HL-60 (cell line): ENCODE measurements around the gene EDIL3.
A peak's percentile ranks its signal among the peaks of the same experiment; 100 is the strongest.

ENCODE experiments used
- DNase-seq, 2 experiments: peaks; one replicate each; pipeline ENCODE4 v3.0.0-alpha.2; 2010 to 2020; ENCODE audit warnings: low read depth in 1 of 2, low spot score in 1 of 2
- H3K27ac ChIP-seq: fragments of 250-450 bp; sonication (Bioruptor Pico); replicated peaks from 2 replicates; pipeline ENCODE4 v1.5.1; 2020; ENCODE audit warnings: mild to moderate bottlenecking, moderate library complexity
- H3K27me3 ChIP-seq: fragments of 250-450 bp; sonication (Bioruptor Pico); 2 replicates; pipeline ENCODE4 v1.5.1; 2021; ENCODE audit warnings: mild to moderate bottlenecking, moderate library complexity; ENCODE audit not compliant: insufficient read depth, poor library complexity, severe bottlenecking
- H3K4me3 ChIP-seq: replicated peaks from 2 replicates; pipeline ENCODE4 v1.5.1; 2011; ENCODE audit warnings: mild to moderate bottlenecking, control low read depth, low read length; ENCODE audit not compliant: insufficient read depth
- GABPA ChIP-seq: IDR thresholded peaks from 2 replicates; pipeline ENCODE4 v1.6.1; 2012; ENCODE audit warnings: low read depth
- POLR2AphosphoS5 ChIP-seq: IDR thresholded peaks from 2 replicates; pipeline ENCODE4 v1.6.1; 2012; ENCODE audit warnings: low read depth
- SPI1 ChIP-seq: IDR thresholded peaks from 2 replicates; pipeline ENCODE4 v1.6.1; 2012; ENCODE audit warnings: low read depth, mild to moderate bottlenecking, borderline replicate concordance
- long read RNA-seq: library from polyadenylated mRNA; unstranded; transcript quantifications from one replicate; pipeline ENCODE4 v2.0.0, GENCODE V29; 2020
- TF ChIP-seq, protein P1 (sequence below): IDR thresholded peaks from one replicate; pipeline ENCODE4 v1.5.1; 2011; ENCODE audit warnings: low read length, control low read depth, inconsistent platforms; ENCODE audit not compliant: insufficient read depth
- TF ChIP-seq, protein P2 (sequence below): IDR thresholded peaks from 2 replicates; pipeline ENCODE4 v1.6.1; 2012; ENCODE audit warnings: low read depth; ENCODE audit not compliant: insufficient replicate concordance

EDIL3 gene, protein sequence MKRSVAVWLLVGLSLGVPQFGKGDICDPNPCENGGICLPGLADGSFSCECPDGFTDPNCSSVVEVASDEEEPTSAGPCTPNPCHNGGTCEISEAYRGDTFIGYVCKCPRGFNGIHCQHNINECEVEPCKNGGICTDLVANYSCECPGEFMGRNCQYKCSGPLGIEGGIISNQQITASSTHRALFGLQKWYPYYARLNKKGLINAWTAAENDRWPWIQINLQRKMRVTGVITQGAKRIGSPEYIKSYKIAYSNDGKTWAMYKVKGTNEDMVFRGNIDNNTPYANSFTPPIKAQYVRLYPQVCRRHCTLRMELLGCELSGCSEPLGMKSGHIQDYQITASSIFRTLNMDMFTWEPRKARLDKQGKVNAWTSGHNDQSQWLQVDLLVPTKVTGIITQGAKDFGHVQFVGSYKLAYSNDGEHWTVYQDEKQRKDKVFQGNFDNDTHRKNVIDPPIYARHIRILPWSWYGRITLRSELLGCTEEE
- long read RNA-seq, partial matches to known transcripts = 0 of 1 reads
- long read RNA-seq, other reads (novel, unspliced or antisense) = 1 of 1 reads

DNA sequence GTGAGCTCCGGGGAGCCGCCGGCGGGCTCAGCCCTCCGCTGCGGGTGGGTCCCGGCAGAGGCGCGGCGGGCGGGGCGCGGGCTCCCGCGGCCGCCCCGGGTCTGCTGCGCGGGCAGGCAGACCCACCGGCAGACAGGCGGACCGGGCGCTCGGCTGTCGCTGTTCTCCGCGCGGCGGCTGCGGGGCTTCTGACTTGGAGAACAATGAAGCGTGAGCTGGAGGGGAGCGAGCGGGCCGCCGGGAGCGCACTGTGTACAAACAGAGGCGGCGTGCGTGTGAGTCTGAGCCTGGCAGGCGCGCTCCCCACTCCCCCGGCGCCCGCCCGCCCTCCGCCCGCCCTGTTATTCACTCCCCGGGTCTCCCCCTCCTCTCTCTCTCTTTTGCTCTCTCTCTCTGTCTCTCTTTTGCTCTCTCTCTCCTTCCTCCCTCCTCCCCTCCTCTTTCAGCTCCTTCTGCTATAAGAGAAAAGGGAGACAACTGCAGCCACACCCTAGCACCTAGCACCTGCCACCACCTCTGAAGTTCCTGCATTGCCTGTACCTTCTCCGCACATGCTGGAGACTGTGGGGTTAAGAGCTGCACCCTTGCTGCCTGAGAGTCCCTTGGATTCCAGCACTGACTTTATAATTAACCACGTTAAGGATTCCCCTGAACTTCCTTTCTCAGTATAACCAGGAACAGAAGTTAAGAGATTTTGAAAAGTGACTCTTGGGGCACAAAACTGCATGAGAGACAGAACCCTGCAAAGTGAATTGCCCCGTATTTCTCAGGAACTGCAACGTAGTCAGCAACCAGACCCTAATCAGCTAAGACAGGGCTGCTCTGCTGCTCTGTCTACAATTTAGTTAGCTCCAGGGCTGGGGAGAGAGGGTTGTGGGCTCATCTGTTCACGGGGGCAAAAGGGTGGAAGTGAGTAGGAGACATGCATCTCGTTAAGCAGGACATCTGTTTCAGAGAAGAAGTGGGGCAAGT, at the start of gene EDIL3:
Gene EDIL3, minus strand, starts transcription at position 277 of the 972 bp plus-strand sequence. CDS start 506 bp downstream, outside the sequence.
- peak in 1 of 2 experiments; percentile 4 for DNase-seq
- TF ChIP-seq POLR2AphosphoS5 (no peak), GABPA (no peak), SPI1 (no peak)
- TF ChIP-seq, protein P1, sequence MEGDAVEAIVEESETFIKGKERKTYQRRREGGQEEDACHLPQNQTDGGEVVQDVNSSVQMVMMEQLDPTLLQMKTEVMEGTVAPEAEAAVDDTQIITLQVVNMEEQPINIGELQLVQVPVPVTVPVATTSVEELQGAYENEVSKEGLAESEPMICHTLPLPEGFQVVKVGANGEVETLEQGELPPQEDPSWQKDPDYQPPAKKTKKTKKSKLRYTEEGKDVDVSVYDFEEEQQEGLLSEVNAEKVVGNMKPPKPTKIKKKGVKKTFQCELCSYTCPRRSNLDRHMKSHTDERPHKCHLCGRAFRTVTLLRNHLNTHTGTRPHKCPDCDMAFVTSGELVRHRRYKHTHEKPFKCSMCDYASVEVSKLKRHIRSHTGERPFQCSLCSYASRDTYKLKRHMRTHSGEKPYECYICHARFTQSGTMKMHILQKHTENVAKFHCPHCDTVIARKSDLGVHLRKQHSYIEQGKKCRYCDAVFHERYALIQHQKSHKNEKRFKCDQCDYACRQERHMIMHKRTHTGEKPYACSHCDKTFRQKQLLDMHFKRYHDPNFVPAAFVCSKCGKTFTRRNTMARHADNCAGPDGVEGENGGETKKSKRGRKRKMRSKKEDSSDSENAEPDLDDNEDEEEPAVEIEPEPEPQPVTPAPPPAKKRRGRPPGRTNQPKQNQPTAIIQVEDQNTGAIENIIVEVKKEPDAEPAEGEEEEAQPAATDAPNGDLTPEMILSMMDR = no peak
- TF ChIP-seq, protein P2, sequence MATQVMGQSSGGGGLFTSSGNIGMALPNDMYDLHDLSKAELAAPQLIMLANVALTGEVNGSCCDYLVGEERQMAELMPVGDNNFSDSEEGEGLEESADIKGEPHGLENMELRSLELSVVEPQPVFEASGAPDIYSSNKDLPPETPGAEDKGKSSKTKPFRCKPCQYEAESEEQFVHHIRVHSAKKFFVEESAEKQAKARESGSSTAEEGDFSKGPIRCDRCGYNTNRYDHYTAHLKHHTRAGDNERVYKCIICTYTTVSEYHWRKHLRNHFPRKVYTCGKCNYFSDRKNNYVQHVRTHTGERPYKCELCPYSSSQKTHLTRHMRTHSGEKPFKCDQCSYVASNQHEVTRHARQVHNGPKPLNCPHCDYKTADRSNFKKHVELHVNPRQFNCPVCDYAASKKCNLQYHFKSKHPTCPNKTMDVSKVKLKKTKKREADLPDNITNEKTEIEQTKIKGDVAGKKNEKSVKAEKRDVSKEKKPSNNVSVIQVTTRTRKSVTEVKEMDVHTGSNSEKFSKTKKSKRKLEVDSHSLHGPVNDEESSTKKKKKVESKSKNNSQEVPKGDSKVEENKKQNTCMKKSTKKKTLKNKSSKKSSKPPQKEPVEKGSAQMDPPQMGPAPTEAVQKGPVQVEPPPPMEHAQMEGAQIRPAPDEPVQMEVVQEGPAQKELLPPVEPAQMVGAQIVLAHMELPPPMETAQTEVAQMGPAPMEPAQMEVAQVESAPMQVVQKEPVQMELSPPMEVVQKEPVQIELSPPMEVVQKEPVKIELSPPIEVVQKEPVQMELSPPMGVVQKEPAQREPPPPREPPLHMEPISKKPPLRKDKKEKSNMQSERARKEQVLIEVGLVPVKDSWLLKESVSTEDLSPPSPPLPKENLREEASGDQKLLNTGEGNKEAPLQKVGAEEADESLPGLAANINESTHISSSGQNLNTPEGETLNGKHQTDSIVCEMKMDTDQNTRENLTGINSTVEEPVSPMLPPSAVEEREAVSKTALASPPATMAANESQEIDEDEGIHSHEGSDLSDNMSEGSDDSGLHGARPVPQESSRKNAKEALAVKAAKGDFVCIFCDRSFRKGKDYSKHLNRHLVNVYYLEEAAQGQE = no peak
- Histone ChIP-seq H3K27me3 (no peaks in the 10 kb centered on the region), H3K4me3 (peak within 1 kb of the TSS; percentile 64), H3K27ac (no peak within 1 kb of the TSS)

DNA sequence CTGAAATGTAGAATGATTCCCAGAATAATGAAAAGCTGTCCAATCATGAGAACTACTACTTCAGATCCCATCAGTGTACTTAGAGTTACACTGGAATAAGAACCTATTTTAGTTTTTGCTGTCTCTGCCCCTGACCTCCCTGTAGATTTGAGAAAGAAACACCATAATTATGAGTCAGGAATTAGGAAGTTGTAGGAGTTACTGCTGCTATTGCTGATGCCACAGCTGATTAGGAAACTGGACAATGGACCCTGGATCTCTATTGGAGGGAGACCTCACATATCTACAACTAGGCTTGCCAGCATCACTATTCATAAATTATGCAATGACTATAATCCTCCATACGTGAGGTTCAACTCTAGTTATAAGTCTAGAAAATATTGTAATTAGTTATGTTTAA, 48.8 kb upstream of the EDIL3 start:
- DNase-seq = no peak
- H3K4me3 ChIP-seq = no peak overlapping the region
- TF ChIP-seq GABPA = no peak
- no peaks in the 10 kb centered on the region for H3K27me3 ChIP-seq
- no peak overlapping the region for H3K27ac ChIP-seq

DNA sequence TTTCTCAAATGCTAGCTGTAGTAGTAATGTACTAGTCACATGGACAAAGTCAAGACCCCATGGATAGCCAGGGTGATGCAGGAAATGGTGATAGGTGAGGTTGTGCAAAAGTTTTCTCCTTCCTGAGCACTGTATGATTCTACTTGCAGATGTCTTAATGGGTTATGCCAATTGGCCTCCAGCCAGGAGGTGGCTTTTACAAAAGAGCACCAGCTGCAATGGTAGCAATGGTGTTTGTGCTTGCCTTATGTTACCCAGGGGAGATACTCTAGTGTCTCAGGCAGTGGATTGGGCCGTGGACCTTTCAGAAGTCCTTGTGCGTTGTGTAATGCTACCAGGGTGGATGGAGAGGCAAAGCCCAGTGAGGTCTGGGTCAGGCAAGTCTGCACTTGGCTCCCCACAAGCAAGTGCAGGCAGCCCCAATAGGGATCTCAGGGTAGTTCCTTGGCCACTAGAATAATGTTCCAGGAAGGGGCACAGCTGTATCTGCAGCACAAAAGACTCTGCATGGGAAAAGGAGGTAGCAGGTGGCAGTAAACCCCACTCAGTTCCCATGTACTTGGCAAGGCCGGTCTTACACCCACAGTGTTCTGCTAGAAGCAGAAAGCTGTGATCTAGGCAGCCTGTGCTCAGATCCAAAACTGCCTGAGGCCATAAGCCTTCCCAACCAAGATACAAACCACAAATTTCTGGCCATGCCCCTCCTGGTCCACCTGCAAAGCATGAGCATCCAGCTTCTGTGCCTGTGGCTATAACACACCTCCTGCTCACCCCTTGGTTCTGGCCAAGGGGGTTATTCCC, 46.4 kb upstream of the EDIL3 start:
- Histone ChIP-seq H3K27ac (no peak overlapping the region), H3K4me3 (no peak overlapping the region), H3K27me3 (no peaks in the 10 kb centered on the region)
- TF ChIP-seq GABPA = no peak
- TF ChIP-seq, protein P2 = no peak
- TF ChIP-seq, protein P1 = no peak
- no peak for TF ChIP-seq POLR2AphosphoS5
- no peak for TF ChIP-seq SPI1
- DNase-seq = no peak

DNA sequence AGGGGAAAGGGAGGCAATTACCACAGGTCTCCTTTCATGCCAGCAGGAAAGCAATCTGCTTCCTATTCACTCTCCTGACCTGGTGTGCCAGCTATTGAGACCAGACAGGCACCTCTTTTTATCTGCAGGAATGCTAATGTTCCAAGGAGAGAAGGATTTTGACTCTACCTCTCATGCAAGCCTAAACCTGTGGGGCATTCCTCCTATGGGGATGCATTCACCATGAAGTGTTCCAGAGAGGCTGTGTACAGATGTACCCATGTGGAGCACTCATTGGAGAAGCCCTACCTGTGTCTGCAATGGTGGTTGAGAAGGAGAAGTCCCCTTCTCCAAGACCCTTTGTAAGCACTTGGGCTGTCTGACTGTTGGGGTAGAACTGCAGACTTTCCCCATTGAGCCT, 45.4 kb upstream of the EDIL3 start:
- DNase-seq = no peak
- no peak overlapping the region for H3K4me3 ChIP-seq
- TF ChIP-seq POLR2AphosphoS5 (no peak), SPI1 (no peak), GABPA (no peak)
- TF ChIP-seq, protein P1 = no peak
- TF ChIP-seq, protein P2 = no peak
- H3K27me3 ChIP-seq = no peaks in the 10 kb centered on the region
- no peak overlapping the region for H3K27ac ChIP-seq
